EL (cell line): ENCODE data around the gene UNC50.
A peak's percentile ranks its signal among the peaks of the same experiment; 100 is the strongest.
"Not testable (repeated sequence)": the region's sequence is repeated elsewhere in the genome, so short reads cannot be mapped to it uniquely, and the experiment has no call there.

Experiments used
- DNase-seq: peaks from one replicate; pipeline ENCODE4 v3.0.0-alpha.2; 2016

The UNC50 gene

GRCh38 chr2:98615481-98615880 lies 7.1 kb downstream of the UNC50 start:
- no peak for DNase-seq

- DNase-seq = no peak
These were observed 8.8 kb downstream of the UNC50 start for GRCh38 chr2:98617149-98617548.

- no peak for DNase-seq
These were observed 15.3 kb downstream of the UNC50 start for GRCh38 chr2:98623657-98624056.

GRCh38 chr2:98632351-98632750 lies 24.0 kb downstream of the UNC50 start:
- no peak for DNase-seq

- no peak for DNase-seq
These were observed 26.2 kb downstream of the UNC50 start for GRCh38 chr2:98634406-98635092.

- DNase-seq = no peak
These were observed 29.2 kb downstream of the UNC50 start for GRCh38 chr2:98637401-98638147.

- DNase-seq = peak; percentile 28
These were observed 35.2 kb downstream of the UNC50 start for GRCh38 chr2:98643496-98644100.

GRCh38 chr2:98647636-98648035 lies 39.2 kb downstream of the UNC50 start:
- DNase-seq = peak; percentile 43

- no peak for DNase-seq
These were observed 40.1 kb downstream of the UNC50 start for GRCh38 chr2:98648451-98648850.

GRCh38 chr2:98649135-98649991 lies 41.0 kb downstream of the UNC50 start:
- peak; percentile 68 for DNase-seq

- DNase-seq = no peak
These were observed 41.6 kb downstream of the UNC50 start for GRCh38 chr2:98649992-98650375.

- no peak for DNase-seq
These were observed 42.6 kb downstream of the UNC50 start for GRCh38 chr2:98650998-98651397.

GRCh38 chr2:98654699-98655495 lies 46.5 kb downstream of the UNC50 start:
- DNase-seq = no peak

- DNase-seq = no peak
These were observed 48.4 kb downstream of the UNC50 start for GRCh38 chr2:98656800-98657199.

- DNase-seq = no peak
These were observed 50.6 kb downstream of the UNC50 start for GRCh38 chr2:98658816-98659490.

GRCh38 chr2:98659491-98659840 lies 51.1 kb downstream of the UNC50 start:
- not testable (repeated sequence) for DNase-seq

- DNase-seq = no peak
These were observed 55.2 kb downstream of the UNC50 start for GRCh38 chr2:98663511-98664090.

- DNase-seq = no peak
These were observed 55.9 kb downstream of the UNC50 start for GRCh38 chr2:98664323-98664722.

GRCh38 chr2:98665677-98666076 lies 57.3 kb downstream of the UNC50 start:
- no peak for DNase-seq
